ENCODE data around the gene IFRD1.

Gene IFRD1

GRCh38 chr7:112421666-112422486 lies 28.4 kb upstream of the IFRD1 start:
- Histone ChIP-seq H3K4me1 (ENCODE audit: control insufficient read depth, insufficient read depth, low read length) (peaks cover 22% of the 10 kb centered on the region), H3K9ac (ENCODE audit: low read depth, low read length) (no peak overlapping the region), H3K4me2 (ENCODE audit: low read length) (no peak overlapping the region), H3K36me3 (ENCODE audit: insufficient read depth, low read length) (no peaks in the 10 kb centered on the region), H3K9me3 (replicated peaks; ENCODE audit: low read length) (no peaks in the 10 kb centered on the region), H3K27me3 (ENCODE audit: control insufficient read depth, insufficient read depth, low read length) (no peaks in the 10 kb centered on the region), H3K4me3 (ENCODE audit: low read length) (no peak overlapping the region)

- Histone ChIP-seq H3K4me2 (ENCODE audit: low read length) (peak overlapping the region; percentile 40), H3K27me3 (ENCODE audit: control insufficient read depth, insufficient read depth, low read length) (no peaks in the 10 kb centered on the region), H3K4me3 (ENCODE audit: low read length) (peak overlapping the region; percentile 12), H3K36me3 (ENCODE audit: insufficient read depth, low read length) (no peaks in the 10 kb centered on the region), H3K9me3 (replicated peaks; ENCODE audit: low read length) (no peaks in the 10 kb centered on the region), H3K4me1 (ENCODE audit: control insufficient read depth, insufficient read depth, low read length) (peaks cover 22% of the 10 kb centered on the region), H3K9ac (ENCODE audit: low read depth, low read length) (peak overlapping the region; percentile 29)
These were observed 27.3 kb upstream of the IFRD1 start for GRCh38 chr7:112422842-112423496.

GRCh38 chr7:112423987-112424386 lies 26.3 kb upstream of the IFRD1 start:
- Histone ChIP-seq H3K36me3 (ENCODE audit: insufficient read depth, low read length) (no peaks in the 10 kb centered on the region), H3K4me2 (ENCODE audit: low read length) (no peak overlapping the region), H3K4me3 (ENCODE audit: low read length) (no peak overlapping the region), H3K4me1 (ENCODE audit: control insufficient read depth, insufficient read depth, low read length) (peaks cover 22% of the 10 kb centered on the region), H3K9ac (ENCODE audit: low read depth, low read length) (no peak overlapping the region), H3K9me3 (replicated peaks; ENCODE audit: low read length) (no peaks in the 10 kb centered on the region), H3K27me3 (ENCODE audit: control insufficient read depth, insufficient read depth, low read length) (no peaks in the 10 kb centered on the region)

- no peak overlapping the region for H3K9ac ChIP-seq (ENCODE audit: low read depth, low read length)
- H3K9me3 ChIP-seq (replicated peaks; ENCODE audit: low read length) = no peaks in the 10 kb centered on the region
- peaks cover 9% of the 10 kb centered on the region for H3K4me1 ChIP-seq (ENCODE audit: control insufficient read depth, insufficient read depth, low read length)
- no peak overlapping the region for H3K4me2 ChIP-seq (ENCODE audit: low read length)
- no peaks in the 10 kb centered on the region for H3K27me3 ChIP-seq (ENCODE audit: control insufficient read depth, insufficient read depth, low read length)
- no peaks in the 10 kb centered on the region for H3K36me3 ChIP-seq (ENCODE audit: insufficient read depth, low read length)
- H3K4me3 ChIP-seq (ENCODE audit: low read length) = no peak overlapping the region
These were observed 22.3 kb upstream of the IFRD1 start for GRCh38 chr7:112427984-112428383.

- H3K4me2 ChIP-seq (ENCODE audit: low read length) = no peak overlapping the region
- no peaks in the 10 kb centered on the region for H3K9me3 ChIP-seq (replicated peaks; ENCODE audit: low read length)
- peaks cover 1% of the 10 kb centered on the region for H3K4me1 ChIP-seq (ENCODE audit: control insufficient read depth, insufficient read depth, low read length)
- no peak overlapping the region for H3K9ac ChIP-seq (ENCODE audit: low read depth, low read length)
- H3K27me3 ChIP-seq (ENCODE audit: control insufficient read depth, insufficient read depth, low read length) = no peaks in the 10 kb centered on the region
- no peaks in the 10 kb centered on the region for H3K36me3 ChIP-seq (ENCODE audit: insufficient read depth, low read length)
- no peak overlapping the region for H3K4me3 ChIP-seq (ENCODE audit: low read length)
These were observed 21.5 kb upstream of the IFRD1 start for GRCh38 chr7:112428715-112429114.

GRCh38 chr7:112430649-112431048 lies 19.6 kb upstream of the IFRD1 start:
- no peaks in the 10 kb centered on the region for H3K36me3 ChIP-seq (ENCODE audit: insufficient read depth, low read length)
- no peaks in the 10 kb centered on the region for H3K27me3 ChIP-seq (ENCODE audit: control insufficient read depth, insufficient read depth, low read length)
- H3K4me1 ChIP-seq (ENCODE audit: control insufficient read depth, insufficient read depth, low read length) = peaks cover 10% of the 10 kb centered on the region
- H3K9ac ChIP-seq (ENCODE audit: low read depth, low read length) = no peak overlapping the region
- H3K9me3 ChIP-seq (replicated peaks; ENCODE audit: low read length) = no peaks in the 10 kb centered on the region
- H3K4me3 ChIP-seq (ENCODE audit: low read length) = no peak overlapping the region
- H3K4me2 ChIP-seq (ENCODE audit: low read length) = no peak overlapping the region

- no peak overlapping the region for H3K4me3 ChIP-seq (ENCODE audit: low read length)
- H3K27me3 ChIP-seq (ENCODE audit: control insufficient read depth, insufficient read depth, low read length) = no peaks in the 10 kb centered on the region
- H3K36me3 ChIP-seq (ENCODE audit: insufficient read depth, low read length) = no peaks in the 10 kb centered on the region
- no peaks in the 10 kb centered on the region for H3K9me3 ChIP-seq (replicated peaks; ENCODE audit: low read length)
- H3K9ac ChIP-seq (ENCODE audit: low read depth, low read length) = no peak overlapping the region
- H3K4me2 ChIP-seq (ENCODE audit: low read length) = no peak overlapping the region
- H3K4me1 ChIP-seq (ENCODE audit: control insufficient read depth, insufficient read depth, low read length) = peaks cover 12% of the 10 kb centered on the region
These were observed 18.5 kb upstream of the IFRD1 start for GRCh38 chr7:112431803-112432202.

- peaks cover 20% of the 10 kb centered on the region for H3K4me1 ChIP-seq (ENCODE audit: control insufficient read depth, insufficient read depth, low read length)
- no peaks in the 10 kb centered on the region for H3K36me3 ChIP-seq (ENCODE audit: insufficient read depth, low read length)
- H3K27me3 ChIP-seq (ENCODE audit: control insufficient read depth, insufficient read depth, low read length) = no peaks in the 10 kb centered on the region
- H3K9ac ChIP-seq (ENCODE audit: low read depth, low read length) = no peak overlapping the region
- H3K4me3 ChIP-seq (ENCODE audit: low read length) = no peak overlapping the region
- H3K9me3 ChIP-seq (replicated peaks; ENCODE audit: low read length) = no peaks in the 10 kb centered on the region
- H3K4me2 ChIP-seq (ENCODE audit: low read length) = no peak overlapping the region
These were observed 17.0 kb upstream of the IFRD1 start for GRCh38 chr7:112433289-112433688.

- Histone ChIP-seq H3K9ac (ENCODE audit: low read depth, low read length) (peak overlapping the region; percentile 21), H3K27me3 (ENCODE audit: control insufficient read depth, insufficient read depth, low read length) (no peaks in the 10 kb centered on the region), H3K4me2 (ENCODE audit: low read length) (no peak overlapping the region), H3K9me3 (replicated peaks; ENCODE audit: low read length) (no peaks in the 10 kb centered on the region), H3K36me3 (ENCODE audit: insufficient read depth, low read length) (no peaks in the 10 kb centered on the region), H3K4me3 (ENCODE audit: low read length) (no peak overlapping the region), H3K4me1 (ENCODE audit: control insufficient read depth, insufficient read depth, low read length) (peaks cover 20% of the 10 kb centered on the region)
These were observed 13.2 kb upstream of the IFRD1 start for GRCh38 chr7:112437072-112437471.

- Histone ChIP-seq H3K9ac (ENCODE audit: low read depth, low read length) (no peak overlapping the region), H3K4me1 (ENCODE audit: control insufficient read depth, insufficient read depth, low read length) (peaks cover 20% of the 10 kb centered on the region), H3K4me3 (ENCODE audit: low read length) (no peak overlapping the region), H3K27me3 (ENCODE audit: control insufficient read depth, insufficient read depth, low read length) (no peaks in the 10 kb centered on the region), H3K36me3 (ENCODE audit: insufficient read depth, low read length) (no peaks in the 10 kb centered on the region), H3K4me2 (ENCODE audit: low read length) (no peak overlapping the region), H3K9me3 (replicated peaks; ENCODE audit: low read length) (no peaks in the 10 kb centered on the region)
These were observed 10.8 kb upstream of the IFRD1 start for GRCh38 chr7:112439476-112439875.

GRCh38 chr7:112442210-112442609 lies 8.1 kb upstream of the IFRD1 start:
- H3K4me3 ChIP-seq (ENCODE audit: low read length) = no peak overlapping the region
- H3K36me3 ChIP-seq (ENCODE audit: insufficient read depth, low read length) = no peaks in the 10 kb centered on the region
- H3K4me1 ChIP-seq (ENCODE audit: control insufficient read depth, insufficient read depth, low read length) = peaks cover 4% of the 10 kb centered on the region
- H3K9ac ChIP-seq (ENCODE audit: low read depth, low read length) = no peak overlapping the region
- H3K9me3 ChIP-seq (replicated peaks; ENCODE audit: low read length) = no peaks in the 10 kb centered on the region
- no peak overlapping the region for H3K4me2 ChIP-seq (ENCODE audit: low read length)
- H3K27me3 ChIP-seq (ENCODE audit: control insufficient read depth, insufficient read depth, low read length) = no peaks in the 10 kb centered on the region

- Histone ChIP-seq H3K9ac (ENCODE audit: low read depth, low read length) (no peak overlapping the region), H3K4me1 (ENCODE audit: control insufficient read depth, insufficient read depth, low read length) (peaks cover 7% of the 10 kb centered on the region), H3K4me3 (ENCODE audit: low read length) (no peak overlapping the region), H3K36me3 (ENCODE audit: insufficient read depth, low read length) (no peaks in the 10 kb centered on the region), H3K9me3 (replicated peaks; ENCODE audit: low read length) (no peaks in the 10 kb centered on the region), H3K4me2 (ENCODE audit: low read length) (no peak overlapping the region), H3K27me3 (ENCODE audit: control insufficient read depth, insufficient read depth, low read length) (no peaks in the 10 kb centered on the region)
These were observed 5.8 kb upstream of the IFRD1 start for GRCh38 chr7:112444505-112444904.

All from skeletal muscle satellite cell (primary cell).